ENCODE measurements around the gene MCU. TPM values are rescaled to one million over a fixed set of nuclear protein-coding genes. Genes with fewer than 3 reads are reported as not detected.

MCU gene
- total and polyA plus RNA-seq, 2 of the 8 experiments (the other 6 are each of a cell fraction or from before 2014, with no cell fraction given), result 51.6 to 62.2 TPM

- TF ChIP-seq RXRA (IDR thresholded peaks at IDR 0.05; ENCODE audit: insufficient read depth, low read depth, low read length), result no peak
- TF ChIP-seq MAX (IDR thresholded peaks at IDR 0.05), result no peak
- TF ChIP-seq CBX8 (IDR thresholded peaks at IDR 0.05; ENCODE audit: borderline replicate concordance, low read depth, low read length), result no peak
- TF ChIP-seq ATF2 (IDR thresholded peaks at IDR 0.05; ENCODE audit: low read length), result no peak
- no peak for TF ChIP-seq KDM1A (IDR thresholded peaks at IDR 0.05; ENCODE audit: borderline replicate concordance, low read length)
- TF ChIP-seq RNF2 (IDR thresholded peaks at IDR 0.05; ENCODE audit: borderline replicate concordance, low read depth, low read length, missing control alignments, poor library complexity, severe bottlenecking), result no peak
- no peak for TF ChIP-seq BACH1 (IDR thresholded peaks at IDR 0.05; ENCODE audit: low read length)
Measured at GRCh38 chr10:72825163-72825562, 133.2 kb downstream of the MCU start (continued).
